Ureter (tissue), 1 donor: ENCODE measurements around the gene SAP130. TPM values are rescaled to one million over a fixed set of nuclear protein-coding genes. Genes with fewer than 3 reads are reported as not detected.

Source experiments
- DNase-seq: peaks from one replicate; pipeline ENCODE4 v3.0.0-alpha.2; 2020; ENCODE audit warnings: low spot score
- total RNA-seq: library from RNA; stranded (reverse); gene quantifications from one replicate; pipeline ENCODE4 v1.2.4, GENCODE V29; 2023
- donor health status: DM: yes; HTN: yes; CAD: no.

The SAP130 gene
- total RNA-seq, 1 donor from 2014 or later, result 22.5 TPM

DNA sequence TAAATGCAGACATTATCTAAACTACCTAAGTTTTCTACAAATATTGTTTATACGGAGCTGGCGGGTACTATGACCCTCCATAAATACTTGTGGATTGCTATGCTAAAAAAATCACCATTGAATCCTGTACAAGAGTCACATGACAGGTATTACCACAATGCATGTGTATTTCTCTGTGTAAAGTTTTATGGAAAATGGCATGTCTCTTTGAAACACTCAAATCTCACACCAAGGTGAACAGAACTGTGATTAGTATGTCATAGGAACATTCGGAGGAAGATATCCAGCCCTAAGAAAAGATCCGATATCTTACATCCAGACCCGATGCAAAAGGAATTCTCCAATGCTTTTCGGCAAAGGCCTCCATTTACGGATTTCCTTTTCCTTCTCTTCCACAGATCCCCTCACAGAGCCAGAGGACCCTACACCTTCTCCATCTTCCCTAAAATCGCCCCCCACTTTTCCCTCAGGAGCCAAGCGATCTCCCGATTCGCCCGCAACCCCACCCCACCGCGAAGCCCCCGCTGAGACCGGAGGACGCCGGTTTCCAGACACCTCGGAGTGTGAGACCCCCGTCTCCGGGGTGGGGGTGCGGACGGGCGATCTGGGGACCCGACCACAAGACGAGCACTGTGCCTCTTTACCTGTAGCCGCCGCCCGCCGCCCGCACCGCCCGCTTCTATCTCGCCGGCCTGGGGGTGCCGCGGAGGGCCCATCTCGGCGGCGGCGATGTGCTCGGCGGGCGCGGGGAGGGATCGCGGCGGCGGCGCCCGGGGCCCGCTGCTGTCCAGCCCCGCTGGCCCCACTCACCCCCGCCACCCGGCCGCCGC lies 1.2 kb downstream of the SAP130 start:
- peak; percentile 60 for DNase-seq

GRCh38 chr2:128024816-128025215 lies 3.0 kb downstream of the SAP130 start:
- no peak for DNase-seq

DNA sequence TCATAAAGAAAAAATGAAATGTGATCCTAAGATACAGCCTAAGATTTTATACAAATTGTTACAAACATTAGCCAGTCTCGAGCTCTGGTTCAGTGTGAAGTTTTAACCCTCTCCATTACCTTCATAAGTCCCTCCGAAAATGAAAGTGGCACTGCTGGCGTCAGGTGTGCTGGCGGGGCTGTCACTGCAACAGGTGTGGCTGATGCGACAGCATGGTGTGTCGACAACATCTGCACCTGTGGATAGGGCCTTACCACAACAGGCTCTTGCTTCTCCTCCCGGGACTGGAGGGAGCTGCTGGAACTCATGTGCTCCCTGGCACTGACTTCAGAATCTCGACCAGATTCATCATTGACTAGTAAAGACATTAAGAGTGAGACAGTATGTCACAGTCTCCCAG lies 10.3 kb downstream of the SAP130 start:
- DNase-seq, result no peak

DNA sequence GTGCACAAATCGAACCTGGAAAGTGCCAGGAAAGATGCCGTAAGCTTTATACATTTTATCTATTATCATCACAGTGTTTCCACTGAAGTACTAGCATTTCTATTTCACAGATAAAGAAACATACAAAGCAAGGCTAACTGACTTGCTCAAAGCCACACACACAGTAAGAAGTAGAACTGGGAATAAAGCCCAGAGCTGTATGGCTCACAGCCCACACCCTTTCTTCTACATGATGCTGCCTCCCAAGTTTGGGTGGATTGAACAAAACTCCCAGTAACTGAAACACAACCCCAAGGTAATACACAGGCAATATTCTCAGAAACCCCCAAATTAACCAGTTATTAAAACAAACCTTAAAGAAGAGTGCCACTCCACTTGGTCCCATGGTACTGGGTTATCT lies 11.2 kb downstream of the SAP130 start:
- no peak for DNase-seq

GRCh38 chr2:128012698-128013097 lies 15.2 kb downstream of the SAP130 start:
- DNase-seq, result no peak

DNA sequence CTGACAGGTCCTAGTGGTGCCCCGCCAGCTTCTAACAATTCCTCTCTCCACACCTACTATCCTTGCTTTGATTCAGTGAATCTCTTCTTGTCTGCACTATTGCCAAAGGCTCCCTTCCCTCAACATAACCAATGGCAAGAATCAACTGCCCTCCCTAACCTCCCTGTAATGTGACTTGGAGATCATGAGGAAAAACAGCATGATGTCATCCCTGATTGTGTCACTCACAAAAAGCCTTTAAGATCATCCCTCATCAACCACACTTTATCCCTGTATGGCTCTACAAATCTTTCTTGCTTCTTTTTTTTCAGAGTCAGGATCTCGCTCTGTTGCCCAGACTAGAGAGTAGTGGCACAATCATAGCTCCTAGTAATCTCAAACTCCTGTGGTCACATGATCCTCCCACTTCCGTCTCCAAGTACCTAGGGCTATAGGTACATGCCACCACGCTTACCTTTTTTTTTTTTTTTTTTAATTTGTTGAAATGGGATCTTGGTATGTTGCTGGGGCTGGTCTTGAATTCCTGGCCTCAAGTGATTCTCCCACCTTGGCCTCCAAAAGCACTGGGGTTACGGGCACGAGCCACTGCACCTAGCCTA lies 19.7 kb downstream of the SAP130 start:
- DNase-seq, result no peak

GRCh38 chr2:128004509-128004908 lies 23.4 kb downstream of the SAP130 start:
- no peak for DNase-seq

- DNase-seq, result no peak
Observed at GRCh38 chr2:128003463-128003862, 24.4 kb downstream of the SAP130 start.

DNA sequence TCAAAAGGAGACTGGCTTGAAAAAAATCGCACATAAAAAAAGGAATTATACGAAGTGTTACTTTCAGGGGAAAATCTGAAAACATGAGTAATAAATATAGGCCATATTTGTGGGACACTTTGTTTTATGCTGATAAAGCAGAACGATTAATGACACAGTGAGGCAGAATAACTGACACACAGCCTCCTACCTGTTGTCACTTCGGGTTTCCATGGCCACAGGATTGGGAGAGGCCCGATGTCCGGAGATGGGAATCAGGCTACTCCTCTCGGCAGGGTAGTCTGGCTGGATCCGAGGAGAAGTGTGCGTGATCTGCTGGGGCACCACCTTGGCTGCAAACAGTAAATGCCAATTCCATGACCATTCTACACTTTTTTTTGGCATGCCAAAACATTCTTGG lies 31.7 kb downstream of the SAP130 start:
- no peak for DNase-seq

GRCh38 chr2:127995725-127996124 lies 32.1 kb downstream of the SAP130 start:
- DNase-seq, result no peak

GRCh38 chr2:127993659-127994058 lies 34.2 kb downstream of the SAP130 start:
- DNase-seq, result no peak

DNA sequence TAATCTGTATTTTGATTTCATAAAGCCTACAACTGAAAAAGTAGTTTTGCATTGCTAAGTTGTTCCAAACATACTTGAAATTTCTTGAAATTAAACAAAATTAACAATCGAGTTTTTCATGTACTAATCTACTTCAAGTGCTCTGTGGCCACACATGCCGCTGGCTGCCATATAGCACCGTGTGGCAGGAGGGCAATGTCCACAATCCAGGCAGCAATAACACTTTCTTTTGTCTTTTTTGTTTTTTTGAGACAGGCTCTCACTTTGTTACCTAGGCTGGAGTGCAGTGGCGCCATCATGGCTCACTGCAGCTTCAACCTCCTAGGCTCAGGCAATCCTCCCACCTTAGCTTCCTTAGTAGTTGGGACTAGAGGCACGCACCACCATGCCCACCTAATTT lies 36.1 kb downstream of the SAP130 start:
- DNase-seq, result no peak

GRCh38 chr2:127986548-127987079 lies 41.2 kb downstream of the SAP130 start:
- DNase-seq, result no peak

DNA sequence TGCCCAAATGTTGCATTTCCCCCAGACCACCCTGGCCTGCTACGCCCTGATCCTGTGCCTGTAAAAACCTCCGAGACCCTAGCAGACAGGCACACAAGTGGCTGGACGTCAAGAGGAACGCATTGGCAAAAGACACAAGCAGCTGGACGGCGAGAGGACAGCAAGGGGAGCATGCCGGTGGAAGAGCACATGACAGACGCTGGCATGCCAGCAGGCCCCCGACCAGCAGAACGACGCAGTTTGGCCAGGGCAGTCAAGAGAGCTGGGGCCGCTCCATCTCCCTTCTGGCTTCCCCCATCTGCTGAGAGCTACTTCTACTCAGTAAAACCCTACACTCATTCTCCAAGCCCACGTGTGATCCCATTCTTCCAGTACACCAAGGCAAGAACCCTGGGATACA lies 42.1 kb downstream of the SAP130 start:
- DNase-seq, result no peak

GRCh38 chr2:127985026-127985734 lies 42.7 kb downstream of the SAP130 start:
- no peak for DNase-seq

DNA sequence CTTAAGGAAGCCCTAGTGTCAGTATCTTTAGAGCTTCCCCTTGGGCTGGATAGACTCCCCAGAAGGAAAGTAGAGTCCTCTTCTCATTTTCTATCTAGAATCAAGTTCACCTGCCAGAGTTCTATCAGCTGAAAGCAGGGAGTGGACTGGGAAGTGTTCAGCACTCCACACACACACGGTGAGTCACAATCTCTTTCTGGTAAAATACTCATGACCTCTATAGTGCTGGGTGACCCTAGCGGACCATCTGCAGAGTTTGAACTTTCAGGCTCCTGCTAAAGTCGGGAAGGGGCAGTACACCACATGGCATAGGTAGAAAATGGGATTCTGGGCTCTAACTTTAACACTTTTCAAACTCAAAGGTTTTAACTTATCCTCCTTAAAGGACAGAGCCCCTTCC lies 43.3 kb downstream of the SAP130 start:
- no peak for DNase-seq

GRCh38 chr2:127969446-127969845 lies 58.4 kb downstream of the SAP130 start:
- no peak for DNase-seq

- DNase-seq, result no peak
Observed at GRCh38 chr2:127968610-127969339, 59.1 kb downstream of the SAP130 start.

DNA sequence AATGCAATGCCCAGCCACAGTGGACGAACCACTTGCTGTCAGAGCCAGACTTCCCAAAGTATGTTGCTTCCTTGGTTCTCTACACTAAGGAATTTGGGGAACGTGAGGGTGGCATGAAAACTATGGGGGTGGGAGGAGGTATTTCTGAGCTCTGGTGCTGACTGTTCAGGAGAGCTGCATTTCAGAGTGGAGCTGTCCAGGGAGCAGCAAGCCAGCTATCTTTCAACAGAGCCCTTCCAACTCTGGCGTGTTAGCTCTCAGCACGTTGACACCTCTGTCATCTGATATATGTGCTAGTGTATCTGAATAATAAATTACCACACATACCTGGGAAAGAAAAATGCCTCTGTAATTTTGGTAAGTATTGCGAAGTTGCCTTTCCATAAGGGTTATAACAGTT lies 66.1 kb downstream of the SAP130 start:
- no peak for DNase-seq

DNA sequence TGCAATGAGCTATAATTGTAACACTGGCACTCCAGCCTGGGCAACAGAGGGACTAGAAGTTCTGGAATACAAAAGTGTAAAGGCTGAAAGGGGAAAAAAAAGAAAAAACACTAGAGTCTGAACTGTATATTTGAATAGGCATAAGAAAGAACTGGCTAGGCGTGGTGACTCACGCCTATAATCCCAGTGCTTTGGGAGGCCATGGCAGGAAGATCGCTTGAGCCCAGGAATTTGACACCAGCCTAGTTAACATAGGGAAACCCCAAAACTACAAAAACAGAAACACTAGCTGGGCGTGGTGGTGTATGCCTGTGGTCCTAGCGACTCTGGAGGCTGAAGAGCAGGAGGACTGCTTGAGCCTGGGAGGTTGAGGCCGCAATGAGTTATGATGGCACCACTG lies 70.6 kb downstream of the SAP130 start:
- no peak for DNase-seq

DNA sequence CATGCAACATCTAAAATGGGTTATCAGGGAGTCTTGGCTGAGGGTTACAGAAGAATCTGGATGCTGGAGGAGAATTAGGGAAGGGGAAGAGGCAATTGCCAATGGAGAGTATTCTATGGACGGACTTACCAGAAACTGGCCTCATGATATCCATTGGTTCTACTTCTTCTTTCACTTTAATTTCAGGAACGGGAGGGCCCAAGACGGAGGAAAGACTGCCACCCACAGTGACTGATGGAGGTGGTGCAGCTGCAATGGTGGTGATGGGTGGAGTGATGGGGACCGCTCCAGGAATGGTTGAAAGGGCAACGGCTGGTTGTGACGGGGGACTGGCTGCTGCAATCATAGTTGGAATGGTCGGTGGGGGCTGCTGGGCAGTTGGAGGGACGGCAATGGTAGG lies 73.0 kb downstream of the SAP130 start:
- no peak for DNase-seq

DNA sequence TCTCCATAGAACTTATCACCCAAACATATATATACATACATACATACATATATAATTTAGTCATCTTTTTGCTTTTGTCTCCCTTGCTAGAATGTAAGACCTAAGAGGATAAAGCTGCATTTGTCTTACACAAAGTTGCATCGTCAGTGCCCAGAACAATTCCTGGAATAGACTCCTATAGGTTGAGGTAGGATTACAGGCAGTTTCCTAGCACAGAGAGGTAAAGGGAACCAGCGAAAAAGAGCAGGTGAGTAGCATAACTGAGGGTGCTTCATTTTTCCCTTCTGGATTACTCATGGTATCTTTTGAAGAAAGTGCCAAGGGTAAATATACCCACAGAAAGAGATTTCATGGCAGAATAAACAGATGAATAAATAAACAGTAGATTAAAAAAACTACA lies 74.0 kb downstream of the SAP130 start:
- no peak for DNase-seq
